NCI-H2081 treated with DMSO at 0.1 percent for 48 hours (cell line): ENCODE results near the gene H19.

Experiments
- DNase-seq: peaks from one replicate; lab custom pipeline; 2025; lab: John Stamatoyannopoulos, UW

Gene H19

DNA sequence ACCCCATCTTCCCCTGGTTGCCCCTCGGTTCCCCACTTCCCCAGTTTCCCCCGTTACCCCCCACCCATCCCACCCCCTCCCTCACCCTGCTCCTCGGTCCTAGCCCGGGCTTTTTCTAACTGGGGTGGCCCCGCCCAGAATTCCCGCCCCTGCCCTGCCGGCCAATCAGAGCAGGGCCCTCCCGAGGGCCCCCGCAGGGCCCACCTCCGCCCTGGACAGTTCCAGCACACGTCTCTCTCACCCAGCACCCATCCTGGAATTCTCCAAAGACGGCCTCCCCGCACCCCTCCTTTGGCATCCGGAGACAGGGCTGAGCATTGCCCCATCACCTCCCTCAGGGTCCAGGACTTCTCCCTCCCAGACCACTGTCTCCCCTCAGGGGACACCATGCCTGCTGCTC, at the start of gene H19:
Gene H19, minus strand, starts transcription at position 88 of the 400 bp plus-strand sequence.
- DNase-seq, result no peak

DNA sequence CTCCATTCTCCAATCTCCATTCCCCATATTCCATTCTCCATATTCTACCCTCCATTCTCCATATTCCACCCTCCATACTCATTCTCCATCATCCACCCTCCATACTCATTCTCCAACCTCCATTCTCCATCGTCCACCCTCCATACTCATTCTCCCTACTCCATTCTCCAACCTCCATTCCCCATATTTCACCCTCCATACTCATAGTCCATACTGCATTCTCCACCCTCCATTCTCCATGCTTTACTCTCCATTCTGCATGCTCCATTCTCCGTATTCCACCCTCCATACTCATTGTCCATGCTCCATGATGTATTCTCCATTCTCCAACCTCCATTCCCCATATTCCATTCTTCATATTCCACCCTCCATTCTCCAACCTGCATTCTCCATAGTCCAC, 44.3 kb upstream of the H19 start:
- no peak for DNase-seq

DNA sequence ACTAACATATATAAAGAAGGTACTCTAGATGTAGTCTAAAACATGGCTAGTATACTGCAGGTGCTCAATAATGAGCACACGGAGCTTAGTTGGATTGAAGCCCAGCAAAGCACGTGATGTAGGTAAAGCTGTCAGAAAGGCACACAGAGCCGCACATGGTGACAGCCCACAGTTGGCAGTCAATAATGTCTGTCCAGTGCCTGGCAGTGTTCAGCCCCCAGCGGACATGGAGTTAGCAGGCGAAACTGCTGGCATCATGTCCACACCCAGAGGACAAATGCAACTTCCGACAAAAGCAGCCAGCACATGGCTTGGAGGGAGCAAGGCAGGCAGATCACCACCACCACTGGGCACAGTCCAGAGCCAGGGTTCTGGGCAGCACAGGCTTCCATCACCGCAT, 43.5 kb upstream of the H19 start:
- DNase-seq, result no peak

DNA sequence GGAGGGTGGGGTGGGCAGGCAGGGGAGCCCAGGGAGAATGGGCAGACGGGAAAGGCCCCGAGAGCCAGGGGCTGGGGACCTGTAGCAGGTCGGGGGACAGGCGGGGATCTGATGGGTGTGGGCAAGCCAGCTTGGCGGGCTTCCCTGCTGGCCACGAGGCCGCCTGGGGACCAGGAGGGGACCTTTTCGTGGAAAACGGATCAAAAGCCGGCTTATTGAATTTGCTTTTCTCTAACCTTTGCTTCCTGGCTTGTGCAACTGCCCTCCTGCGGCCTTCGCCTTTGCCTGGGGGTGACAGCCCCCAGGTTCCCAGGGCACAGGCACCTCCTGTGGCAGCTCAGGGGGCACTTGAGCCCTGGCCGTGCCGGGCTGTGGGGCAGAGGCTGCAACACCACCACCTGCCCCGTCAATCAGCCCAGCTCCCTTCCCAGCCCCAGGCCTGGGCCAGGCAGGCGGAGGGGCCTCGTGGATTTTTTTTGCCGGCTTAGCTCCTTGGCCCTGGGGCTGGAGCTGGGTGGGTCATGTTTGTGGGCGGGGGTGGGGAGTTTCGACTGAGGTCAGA, 41.6 kb upstream of the H19 start:
- no peak for DNase-seq

DNA sequence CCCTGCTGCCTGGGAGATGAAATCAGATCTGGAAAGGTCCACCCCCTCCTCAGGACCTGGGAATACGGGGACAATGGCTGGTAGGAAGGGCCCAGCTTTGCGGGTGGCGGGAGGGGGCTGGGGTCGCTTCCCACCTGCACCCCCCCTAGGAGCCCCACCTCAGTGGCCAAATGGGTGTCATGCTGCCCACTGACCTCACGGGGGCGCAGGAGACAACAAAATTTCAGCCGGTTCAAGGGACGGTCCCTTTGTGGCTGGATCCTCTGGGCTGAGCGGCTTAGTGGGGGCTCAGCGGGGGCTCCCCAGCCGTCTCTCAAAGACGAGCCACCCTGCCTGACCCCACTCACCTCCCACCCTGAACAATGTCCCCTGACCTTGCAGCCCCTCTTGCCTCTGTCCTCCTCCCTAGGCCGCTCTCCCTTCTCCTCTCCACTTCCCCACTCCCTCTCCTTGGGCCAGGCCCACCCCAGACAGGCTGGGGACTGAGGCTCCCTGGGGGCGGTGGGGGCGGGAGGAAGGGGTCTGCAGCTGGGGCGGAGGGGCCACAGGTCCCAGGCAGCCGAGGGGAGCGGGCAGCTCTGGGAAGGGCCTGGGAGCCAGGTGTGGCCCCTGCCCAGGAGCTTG, 39.3 kb upstream of the H19 start:
- DNase-seq, result no peak

DNA sequence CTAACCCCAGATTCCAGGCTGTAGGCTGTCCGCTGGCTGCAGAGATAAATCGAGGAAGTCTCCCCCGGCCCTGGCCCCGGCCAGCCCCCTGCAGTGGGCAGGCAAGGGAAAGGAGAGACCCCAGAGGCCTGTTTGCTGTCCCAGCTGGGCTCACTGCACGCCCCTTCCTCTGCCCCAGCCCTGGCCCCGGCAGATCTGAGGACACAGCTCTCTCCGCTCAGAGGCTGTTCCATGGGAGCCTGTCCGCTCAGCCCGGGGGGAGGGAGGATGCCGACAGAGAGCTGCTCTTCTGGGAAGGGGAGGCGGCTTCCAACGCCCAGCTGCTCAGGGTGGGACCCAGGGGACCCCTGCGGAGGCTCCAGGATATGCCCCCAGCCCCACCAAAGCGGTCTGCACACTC, 37.7 kb upstream of the H19 start:
- no peak for DNase-seq

DNA sequence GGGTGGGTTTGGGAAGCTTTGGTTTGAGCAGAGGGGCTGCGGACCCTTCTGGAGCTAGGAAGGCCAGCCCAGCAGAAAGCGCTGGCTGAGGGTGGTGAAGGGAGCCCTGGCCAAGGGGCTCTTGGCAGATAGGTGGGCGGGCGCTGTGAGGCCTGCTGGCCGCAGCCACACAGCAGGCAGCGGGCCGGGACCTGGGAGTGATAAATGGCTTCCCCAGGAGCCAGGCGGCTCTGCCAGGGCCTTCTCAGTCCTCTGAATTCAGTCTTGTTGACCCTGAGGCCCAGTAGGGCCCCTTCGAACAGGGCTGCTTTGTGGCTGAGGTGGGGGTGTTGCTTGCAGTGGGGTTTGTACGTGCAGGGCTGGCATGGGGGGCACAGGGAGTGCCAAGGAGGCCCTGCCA, 33.4 kb upstream of the H19 start:
- DNase-seq, result no peak

DNA sequence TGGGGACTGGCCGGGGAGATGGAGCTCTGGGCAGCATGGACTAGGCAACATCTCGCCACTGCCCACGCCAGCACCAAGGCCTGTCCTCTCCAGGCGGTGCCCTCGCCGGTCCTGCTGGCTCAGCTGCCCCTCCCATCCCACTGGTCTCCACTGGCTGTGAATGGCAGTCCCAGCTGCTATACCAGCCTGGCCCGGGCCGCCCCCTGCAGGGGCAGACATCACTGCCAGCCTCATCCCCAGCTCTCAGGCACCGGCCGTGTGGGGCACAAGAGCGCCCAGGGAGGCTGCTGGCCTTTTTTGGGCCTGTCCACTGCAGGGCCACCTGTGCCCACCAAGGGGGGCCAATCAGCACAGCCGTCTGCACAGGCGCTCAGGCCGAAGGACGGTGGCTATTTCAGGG, 30.1 kb upstream of the H19 start:
- no peak for DNase-seq

DNA sequence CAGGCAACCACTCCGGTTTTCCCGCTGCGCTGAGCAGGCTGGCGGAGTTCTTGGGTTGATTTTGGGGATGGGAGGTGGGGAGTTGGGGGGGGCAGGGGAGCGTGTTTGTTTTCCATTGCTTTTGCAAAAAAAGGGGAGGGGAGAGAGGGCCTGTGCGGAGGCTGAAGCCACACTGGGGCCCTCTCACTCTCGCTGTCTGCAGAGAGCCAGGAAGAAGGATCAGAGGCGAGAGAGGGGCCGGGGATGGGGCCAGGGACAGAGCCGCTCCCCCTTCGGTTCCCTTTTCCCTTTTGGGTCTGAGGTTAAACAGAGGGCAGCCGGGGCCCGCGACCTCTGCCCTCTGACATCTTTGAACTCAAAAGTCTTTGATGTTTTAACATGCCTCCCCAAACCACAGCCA, 17.4 kb upstream of the H19 start:
- DNase-seq, result no peak

DNA sequence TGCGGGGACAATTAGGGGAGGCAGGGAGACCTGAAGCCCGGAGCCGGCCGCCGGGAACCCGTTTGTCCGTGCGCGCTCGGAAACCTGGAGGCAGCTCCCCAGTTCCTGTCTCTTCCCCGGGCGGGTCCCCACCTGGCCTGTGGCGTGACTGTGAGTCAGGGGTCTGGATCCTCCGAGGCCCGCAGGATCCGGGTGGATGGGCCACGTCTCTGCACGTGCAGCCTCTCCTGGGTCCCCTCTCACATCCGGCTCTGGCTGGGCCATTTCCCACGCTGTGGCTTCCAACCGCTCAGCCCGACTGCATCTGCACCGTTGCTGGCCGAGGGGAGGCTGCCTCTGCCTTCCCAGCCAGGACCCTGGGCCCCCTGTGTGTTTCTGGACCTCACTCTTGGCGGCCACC, 14.8 kb upstream of the H19 start:
- no peak for DNase-seq

DNA sequence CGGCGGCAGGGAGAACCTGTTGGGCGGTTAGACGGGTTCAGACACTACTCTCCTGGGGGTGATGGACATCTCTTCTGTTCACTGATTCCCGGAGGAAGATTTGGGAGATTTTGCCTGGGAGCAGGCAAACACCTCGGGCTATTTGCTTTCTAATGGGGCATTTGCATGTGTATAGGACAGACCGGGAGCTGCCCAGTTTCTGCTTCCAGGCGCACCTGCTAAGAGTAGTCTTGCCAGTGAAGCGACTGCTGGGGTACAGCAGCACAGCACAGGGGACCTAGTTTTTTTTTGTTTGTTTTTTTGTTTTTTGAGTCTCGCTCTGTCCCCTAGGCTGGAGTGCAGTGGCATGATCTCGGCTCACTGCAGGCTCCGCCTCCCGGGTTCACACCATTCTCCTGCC, 6.8 kb upstream of the H19 start:
- no peak for DNase-seq

DNA sequence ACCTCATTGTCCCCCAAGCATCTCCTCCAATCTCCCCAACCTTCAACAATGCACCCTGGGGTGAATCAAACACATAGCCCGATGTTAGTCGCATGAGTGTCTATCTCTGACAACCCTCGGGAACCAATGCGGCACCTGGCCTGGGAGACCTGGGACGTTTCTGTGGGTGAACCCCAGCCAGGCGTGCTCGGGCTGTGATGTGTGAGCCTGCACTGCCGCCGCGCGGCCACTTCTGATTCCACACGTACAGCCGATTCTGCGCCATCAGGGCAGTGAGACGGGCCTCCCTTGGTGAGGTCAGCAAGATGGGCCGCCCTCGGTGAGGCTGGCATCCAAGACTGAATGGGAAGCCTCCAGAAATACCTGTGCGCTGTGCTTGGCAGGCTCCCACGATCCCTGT, 5.2 kb upstream of the H19 start:
- no peak for DNase-seq

DNA sequence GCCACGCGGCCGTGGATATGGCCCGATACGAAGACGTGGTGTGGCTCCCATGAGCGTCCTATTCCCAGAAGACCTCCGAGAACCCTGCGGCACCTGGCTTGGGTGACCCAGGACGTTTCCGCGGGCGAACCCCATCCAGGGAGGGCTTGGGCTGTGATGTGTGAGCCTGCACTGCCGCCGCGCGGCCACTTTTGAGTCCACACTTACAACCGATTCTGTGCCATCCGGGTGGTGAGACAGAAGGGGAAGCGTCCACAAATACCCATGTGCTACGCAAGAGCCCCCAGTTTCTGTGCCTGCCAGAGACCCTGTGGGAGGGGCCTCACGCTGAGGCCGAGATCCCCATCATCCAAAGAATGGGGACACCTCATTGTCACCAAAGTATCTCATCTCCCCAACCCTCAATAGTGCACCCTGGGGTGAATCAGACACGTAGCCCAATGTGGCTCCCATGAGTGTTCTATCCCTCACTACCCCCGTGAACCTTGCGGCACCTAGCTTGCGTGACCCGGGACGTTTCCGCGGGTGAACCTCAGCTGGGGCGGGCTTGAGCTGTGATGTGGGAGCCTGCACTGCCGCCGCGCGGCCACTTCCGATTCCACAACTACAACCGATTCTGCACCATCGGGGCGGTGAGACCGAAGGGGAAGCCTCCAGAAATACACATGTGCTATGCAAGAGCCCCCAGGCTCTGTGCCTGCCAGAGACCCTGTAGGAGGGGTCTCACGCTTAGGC, 4.6 kb upstream of the H19 start:
- DNase-seq, result no peak

DNA sequence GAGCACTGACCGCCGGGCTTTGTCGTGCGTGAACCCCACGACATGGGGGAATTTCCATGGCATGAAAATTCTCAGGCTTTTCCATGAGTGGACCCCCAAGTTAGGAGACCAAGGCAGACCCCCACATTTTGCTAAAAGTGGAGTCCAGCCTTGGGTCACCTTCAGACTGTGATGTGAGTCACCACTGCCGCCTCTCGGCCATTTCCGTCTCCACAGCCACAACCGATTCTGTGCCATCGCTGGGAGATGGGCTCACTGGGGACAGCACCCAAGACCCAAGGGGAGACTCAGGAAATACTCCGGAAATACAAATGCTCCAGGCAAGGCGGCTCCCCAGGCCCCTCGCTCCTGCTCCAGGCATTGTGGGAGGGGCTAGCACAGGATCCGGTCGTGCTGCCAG, 1.2 kb upstream of the H19 start:
- no peak for DNase-seq

DNA sequence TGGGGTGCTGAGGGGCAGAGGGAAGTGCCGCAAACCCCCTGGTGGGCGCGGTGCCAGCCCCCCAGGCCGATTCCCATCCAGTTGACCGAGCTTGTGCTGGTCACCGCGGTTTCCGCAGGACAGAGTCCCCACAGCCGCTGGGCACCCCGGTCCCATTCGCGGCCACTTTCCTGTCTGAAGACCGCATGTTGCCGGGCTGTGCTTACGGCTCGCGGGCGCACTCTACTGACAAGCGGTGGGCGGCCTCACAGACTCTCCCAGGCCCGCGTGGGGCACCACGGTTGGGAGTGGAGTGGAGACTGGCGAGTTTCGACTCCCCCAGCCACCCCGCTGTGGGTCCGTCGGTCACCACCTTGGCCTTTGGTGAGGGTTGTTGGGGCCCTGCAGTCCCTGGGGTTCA, 648 bp upstream of the H19 start:
- DNase-seq, result no peak

DNA sequence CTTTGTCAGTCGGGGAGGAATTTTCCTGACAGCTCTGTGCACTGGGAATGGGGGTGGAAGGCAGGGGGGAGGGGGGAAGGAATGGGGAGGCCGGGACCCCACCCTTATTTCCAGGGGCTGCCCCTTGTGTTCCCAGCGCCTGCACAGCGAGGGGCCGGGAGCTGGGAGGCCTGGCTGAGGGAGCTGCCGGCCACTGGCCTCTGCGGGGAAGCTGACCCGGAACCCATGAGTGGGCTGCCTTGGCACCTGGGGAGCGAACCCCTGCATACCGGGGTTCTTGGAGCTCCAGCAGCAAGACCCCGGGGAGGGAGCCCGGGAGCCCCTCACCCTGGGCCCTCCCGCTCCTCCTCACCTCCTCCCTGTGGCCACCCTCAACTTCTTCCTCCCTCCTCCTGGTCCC, 3.5 kb downstream of the H19 start:
- DNase-seq, result no peak

DNA sequence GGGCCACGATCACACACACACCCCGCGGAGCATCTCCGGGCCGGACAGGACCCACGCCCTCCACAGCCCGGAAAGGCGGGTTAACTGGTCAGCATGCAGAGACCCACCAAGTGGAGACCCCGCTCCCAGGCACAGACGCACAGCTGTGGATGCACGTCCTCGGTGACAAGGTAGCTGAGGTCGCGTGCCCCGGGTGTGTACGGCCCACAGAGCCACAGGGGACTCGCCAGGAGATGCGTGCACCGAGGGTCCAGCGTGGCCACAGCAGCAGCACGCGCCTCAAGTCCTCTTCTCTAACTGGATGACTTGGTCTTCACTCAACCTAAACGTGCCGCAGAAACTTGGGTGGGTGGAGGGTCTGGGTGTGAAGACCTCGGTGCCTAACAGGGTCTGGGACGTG, 5.5 kb downstream of the H19 start:
- no peak for DNase-seq

DNA sequence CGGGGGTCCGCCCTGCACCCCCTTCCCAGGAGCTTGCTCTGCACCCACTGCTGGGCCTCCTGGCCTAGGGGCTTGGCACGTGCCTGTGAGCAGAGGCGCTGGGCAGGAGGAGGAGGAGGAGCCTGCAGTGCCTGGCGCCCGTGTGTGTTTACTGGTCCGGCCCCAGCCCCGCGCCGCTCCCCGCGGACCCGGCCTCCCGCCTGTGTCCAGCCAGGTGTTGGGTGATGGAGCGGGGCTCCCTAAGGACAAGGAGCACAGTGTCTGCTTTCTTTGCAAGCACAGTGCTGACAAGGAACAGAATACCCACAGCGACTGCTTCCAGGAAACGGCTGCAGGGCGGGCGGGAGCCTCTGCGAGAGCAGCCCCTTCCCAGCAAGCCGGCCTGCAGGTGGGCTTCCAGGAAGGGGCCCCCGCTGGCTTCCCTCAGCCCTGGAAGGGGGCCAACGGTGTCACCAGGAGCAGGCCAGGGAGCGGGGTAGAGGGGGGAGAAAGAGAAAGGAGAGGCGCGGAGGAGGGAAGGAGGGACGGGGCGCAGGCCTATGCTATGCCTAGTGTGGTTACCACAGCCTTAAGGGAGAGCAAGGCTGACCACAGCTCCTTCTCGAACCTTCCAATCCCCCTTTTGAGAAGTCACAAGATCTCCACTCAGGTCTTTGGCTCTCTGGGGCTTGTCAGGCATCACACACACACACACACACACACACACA, 6.6 kb downstream of the H19 start:
- no peak for DNase-seq

DNA sequence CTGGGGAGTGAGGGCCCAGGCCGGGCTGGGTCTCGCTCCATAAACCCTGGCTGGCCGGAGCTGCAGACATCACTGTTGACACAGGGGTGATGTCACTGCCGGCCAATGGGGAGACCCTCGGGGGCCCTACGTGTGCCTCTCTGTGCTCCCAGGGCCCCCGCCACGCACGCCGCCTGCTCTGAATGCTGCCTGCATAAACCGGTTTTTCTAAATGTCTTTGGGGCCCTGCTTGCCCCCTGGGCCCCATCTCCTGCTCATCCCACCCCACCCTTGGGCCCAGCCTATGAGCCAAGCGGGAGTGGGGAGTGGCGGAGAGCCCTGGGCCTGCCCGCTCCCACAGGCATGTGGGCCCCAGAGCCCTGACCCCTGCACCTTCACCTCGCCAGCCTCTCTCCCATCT, 7.7 kb downstream of the H19 start:
- DNase-seq, result no peak

DNA sequence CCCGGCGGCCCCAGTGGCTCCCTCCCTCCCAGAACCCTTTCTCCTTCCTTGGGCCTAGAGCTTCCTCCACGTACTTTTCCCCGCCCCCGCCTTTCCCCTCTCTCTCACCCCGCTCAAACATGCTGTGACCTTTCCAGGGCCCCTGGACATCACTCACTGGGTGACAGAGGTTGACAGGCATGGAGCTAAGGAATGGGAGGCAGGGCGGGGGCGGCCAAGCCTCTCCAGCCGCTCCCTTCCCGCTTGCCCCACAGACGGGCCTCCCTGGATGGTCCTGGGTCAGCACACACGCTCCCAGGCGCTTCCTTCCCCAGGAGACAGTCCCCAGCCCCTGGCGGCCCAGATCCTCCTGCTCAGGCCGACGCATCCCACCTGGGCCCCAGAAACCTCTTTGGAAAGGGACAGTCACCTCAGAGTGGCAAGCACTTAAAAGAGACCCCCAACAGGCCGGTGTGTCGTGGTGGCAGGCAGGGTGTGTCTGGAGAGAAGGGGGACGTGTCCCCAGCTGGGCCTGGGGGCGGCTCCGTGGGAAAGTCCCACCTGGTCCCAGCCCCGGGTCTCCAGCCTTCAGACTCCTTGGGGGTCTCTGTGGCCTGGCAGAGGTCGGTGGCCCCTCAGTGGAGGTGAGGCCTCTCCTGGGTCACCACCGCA, 8.8 kb downstream of the H19 start:
- DNase-seq, result no peak

DNA sequence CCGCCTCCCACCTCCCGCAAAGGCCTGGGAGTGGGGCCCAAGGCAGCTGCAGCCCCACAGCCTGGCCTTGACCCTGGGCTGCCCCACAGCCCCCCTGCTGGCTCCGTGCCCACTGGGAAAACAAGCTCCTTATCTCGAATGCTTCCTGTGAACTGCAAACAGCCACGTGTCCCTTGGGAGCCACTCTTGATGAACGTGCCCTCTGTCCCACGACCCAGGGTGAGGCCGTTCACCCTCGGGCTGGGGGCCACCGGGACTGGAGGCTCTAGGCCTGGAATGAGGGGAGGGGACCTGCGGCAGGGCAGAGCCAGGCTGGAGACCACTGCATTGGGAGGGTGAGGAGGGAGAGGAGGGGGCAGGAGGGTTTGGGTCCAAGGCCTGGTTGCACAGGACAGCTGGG, 9.5 kb downstream of the H19 start:
- DNase-seq, result no peak

DNA sequence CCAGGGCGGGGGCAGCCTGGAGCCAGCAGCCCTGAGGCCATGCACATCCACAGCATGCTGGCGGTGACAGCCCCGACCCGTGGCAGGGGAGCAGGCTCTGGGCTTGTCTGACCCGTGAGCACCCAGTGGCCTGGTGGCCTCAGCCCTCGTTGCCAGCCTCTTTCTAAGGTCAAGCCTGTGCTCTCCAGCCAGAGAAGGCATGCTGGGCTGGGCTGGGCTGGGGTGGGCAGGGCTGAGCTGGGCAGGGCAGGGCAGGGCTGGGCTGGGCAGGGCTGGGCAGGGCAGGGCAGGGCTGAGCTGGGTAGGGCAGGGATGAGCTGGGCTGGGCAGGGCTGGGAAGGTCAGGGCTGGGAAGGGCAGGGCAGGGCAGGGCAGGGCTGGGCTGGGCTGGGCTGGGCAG, 10.6 kb downstream of the H19 start:
- no peak for DNase-seq

DNA sequence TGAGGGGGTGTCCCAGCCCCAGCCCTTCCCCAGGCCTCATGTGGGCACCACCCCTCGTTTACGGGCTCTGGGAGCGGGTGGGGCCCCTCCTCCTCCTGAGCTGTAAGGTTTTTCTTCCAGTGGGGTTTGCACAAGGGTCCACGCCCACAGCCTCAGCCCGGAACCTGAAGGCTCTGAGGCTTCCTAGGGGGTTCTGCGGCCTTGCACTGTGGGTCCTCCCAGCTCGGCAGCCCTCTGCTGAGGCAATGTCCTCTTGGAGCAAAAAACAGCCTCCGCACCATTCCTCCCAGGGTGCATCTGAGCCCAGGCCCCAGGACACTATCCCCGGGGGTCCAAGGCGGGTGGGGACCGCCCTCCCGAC, 14.1 kb downstream of the H19 start:
- DNase-seq, result no peak
